Measurements from ENCODE around the gene PODNL1. TPM values are rescaled to one million over a fixed set of nuclear protein-coding genes. Genes with fewer than 3 reads are reported as not detected.

Gene PODNL1
- total and polyA plus RNA-seq, 2 of the 8 experiments (the other 6 are each of a cell fraction or from before 2014, with no cell fraction given) = 1.0 to 1.5 TPM

DNA sequence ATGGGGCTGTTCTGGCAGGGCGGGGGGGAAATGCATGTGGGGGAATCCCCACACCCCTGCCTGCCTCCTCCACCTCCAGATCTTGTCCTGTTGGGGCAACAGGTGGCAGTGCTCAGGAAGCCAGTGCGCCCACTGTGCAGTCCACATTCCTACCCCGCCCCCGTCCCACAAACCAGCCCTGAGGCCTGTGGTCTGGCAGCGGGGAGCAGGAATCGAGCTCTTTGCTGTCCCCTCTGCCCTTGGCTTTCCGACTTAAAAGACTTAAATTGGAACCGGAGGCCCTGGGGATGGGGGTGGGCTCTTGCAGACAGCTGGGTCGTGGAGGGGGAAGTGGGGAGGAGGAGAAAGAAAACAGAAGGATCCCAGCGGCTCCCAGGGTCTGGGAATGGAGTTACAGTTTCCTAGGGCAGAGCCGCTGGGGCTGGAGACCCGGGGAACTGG is 56.9 kb downstream of the PODNL1 start:
- peak in 1 of 2 experiments; percentile 38 for DNase-seq (ENCODE audit: low read depth in 1 of 2, low spot score in 2 of 2)
- Histone ChIP-seq H2AFZ (ENCODE audit: low read length) (no peak overlapping the region), H3K4me1 (replicated peaks in 1 of 4; ENCODE audit: control insufficient read depth in 3 of 4, insufficient read depth in 4 of 4, low read length in 3 of 4) (peaks cover 6 to 23% (median 16%) of the 10 kb centered on the region in 4 experiments), H3K4me2 (ENCODE audit: insufficient read depth in 1 of 2, low read depth in 2 of 2, low read length in 2 of 2) (peak overlapping the region; percentile 1 to 32; a peak in 1 of 4 replicates), H3K79me1 (ENCODE audit: low read depth, low read length) (no peaks in the 10 kb centered on the region), H2BK15ac (ENCODE audit: low read length) (peak overlapping the region; percentile 72; the same call in 1 of the 2 replicates), H2AK5ac (ENCODE audit: low read depth, low read length) (no peak overlapping the region), H2BK5ac (ENCODE audit: low read depth, low read length) (peak overlapping the region; percentile 71; the same call in 1 of the 2 replicates), H3K27ac (ENCODE audit: low read depth, low read length) (peak overlapping the region; percentile 42; the same call in 1 of the 2 replicates), H3K23ac (ENCODE audit: insufficient read length) (no peak overlapping the region), H2BK12ac (ENCODE audit: low read depth, low read length) (peak overlapping the region; percentile 97), H4K91ac (replicated peaks; ENCODE audit: insufficient read length, low read length) (peak overlapping the region; percentile 97), H4K5ac (ENCODE audit: insufficient read length, low read depth, low read length) (peak overlapping the region; percentile 62), H2BK20ac (ENCODE audit: low read length) (peak overlapping the region; percentile 95; the same call in 1 of the 2 replicates), H3K56ac (replicated peaks; ENCODE audit: insufficient read length, low read depth, low read length) (no peak overlapping the region), H3K23me2 (ENCODE audit: low read depth, low read length) (no peaks in the 10 kb centered on the region), H3K27me3 (replicated peaks in 1 of 4; ENCODE audit: control insufficient read depth in 3 of 4, extremely low read depth in 1 of 4, insufficient read depth in 3 of 4, low read length in 3 of 4) (peaks cover 0 to 14% (median 6%) of the 10 kb centered on the region in 4 experiments; a peak in 4 of 7 replicates), H3K14ac (ENCODE audit: insufficient read length) (no peak overlapping the region), H3K9ac (replicated peaks in 1 of 4; ENCODE audit: extremely low read depth in 1 of 4, low read depth in 3 of 4, low read length in 3 of 4) (peak overlapping the region in 1 of 4 experiments; percentile 20; a peak in 1 of 7 replicates), H2BK120ac (replicated peaks; ENCODE audit: low read depth, low read length) (peak overlapping the region; percentile 98), H3K4ac (replicated peaks; ENCODE audit: insufficient read length, low read depth, low read length) (no peak overlapping the region), H3K18ac (ENCODE audit: extremely low read depth, low read length) (peak overlapping the region; percentile 93; the same call in 1 of the 2 replicates), H4K8ac (ENCODE audit: extremely low read depth, insufficient read depth, low read length) (peak overlapping the region; percentile 82), H4K20me1 (replicated peaks in 1 of 2; ENCODE audit: control insufficient read depth in 1 of 2, insufficient read depth in 2 of 2, low read length in 2 of 2) (no peaks in the 10 kb centered on the region), H3K79me2 (ENCODE audit: control insufficient read depth in 1 of 2, insufficient read depth in 2 of 2, low read length in 2 of 2) (no peaks in the 10 kb centered on the region), H3K9me3 (ENCODE audit: insufficient read depth in 2 of 2, low read depth in 1 of 2, low read length in 1 of 2) (no peaks in the 10 kb centered on the region), H3K4me3 (ENCODE audit: extremely low read depth in 1 of 4, insufficient read depth in 2 of 4, low read depth in 3 of 4, low read length in 4 of 4) (peak overlapping the region in 1 of 4 experiments; percentile 48; a peak in 1 of 8 replicates), H3K36me3 (ENCODE audit: control insufficient read depth in 2 of 4, insufficient read depth in 4 of 4, low read length in 3 of 4) (no peaks in the 10 kb centered on the region)
- 26% methylated on average over 11 of the region's 12 CpGs; no CpG with 5 or more reads in 1 of the 2 experiments for WGBS, 2 experiments (ENCODE audit: extremely low coverage in 1 of 2, insufficient coverage in 1 of 2, insufficient read length in 1 of 2, insufficient replicate concordance in 2 of 2, low coverage in 1 of 2, low lambda C conversion rate in 2 of 2, missing lambda C conversion rate in 1 of 2)
- CTCF ChIA-PET (ENCODE audit: partially characterized antibody) = interaction anchor here (0.7 to 8.7 kb wide), 44 partner anchors 10 to 255 kb away, joined by 3 to 76 read pairs (median 4); partner anchors contain the start of genes ASF1B, BRME1, CC2D1A and DCAF15
- POLR2A ChIA-PET (ENCODE audit: partially characterized antibody) = interaction anchor here (0.9 to 3.3 kb wide), 17 partner anchors 12 to 192 kb away, joined by 3 to 13 read pairs (median 4); partner anchors contain the start of genes BRME1, C19orf53, CC2D1A and DCAF15
- peak; percentile 42 for FAIRE-seq
- TF ChIP-seq RAD21 (IDR thresholded peaks at IDR 0.05 in 1 of 2, conservative IDR thresholded peaks at IDR 0.05 in 1 of 2; ENCODE audit: low read depth in 2 of 2, low read length in 2 of 2) = peak in 1 of 2 experiments; percentile 18; a peak in 1 of 4 replicates
- no peak for TF ChIP-seq SRF (IDR thresholded peaks at IDR 0.05; ENCODE audit: low read depth, low read length)
- no peak for TF ChIP-seq EZH2 (IDR thresholded peaks at IDR 0.05; ENCODE audit: low read depth, low read length, severe bottlenecking)
- TF ChIP-seq YY1 (IDR thresholded peaks at IDR 0.05; ENCODE audit: low read depth, low read length) = 0 out of 2 replicates have a peak, but pooled peaks have one; percentile 6
- TF ChIP-seq CBX8 (IDR thresholded peaks at IDR 0.05; ENCODE audit: borderline replicate concordance, low read depth, low read length) = no peak
- TF ChIP-seq, protein P1, sequence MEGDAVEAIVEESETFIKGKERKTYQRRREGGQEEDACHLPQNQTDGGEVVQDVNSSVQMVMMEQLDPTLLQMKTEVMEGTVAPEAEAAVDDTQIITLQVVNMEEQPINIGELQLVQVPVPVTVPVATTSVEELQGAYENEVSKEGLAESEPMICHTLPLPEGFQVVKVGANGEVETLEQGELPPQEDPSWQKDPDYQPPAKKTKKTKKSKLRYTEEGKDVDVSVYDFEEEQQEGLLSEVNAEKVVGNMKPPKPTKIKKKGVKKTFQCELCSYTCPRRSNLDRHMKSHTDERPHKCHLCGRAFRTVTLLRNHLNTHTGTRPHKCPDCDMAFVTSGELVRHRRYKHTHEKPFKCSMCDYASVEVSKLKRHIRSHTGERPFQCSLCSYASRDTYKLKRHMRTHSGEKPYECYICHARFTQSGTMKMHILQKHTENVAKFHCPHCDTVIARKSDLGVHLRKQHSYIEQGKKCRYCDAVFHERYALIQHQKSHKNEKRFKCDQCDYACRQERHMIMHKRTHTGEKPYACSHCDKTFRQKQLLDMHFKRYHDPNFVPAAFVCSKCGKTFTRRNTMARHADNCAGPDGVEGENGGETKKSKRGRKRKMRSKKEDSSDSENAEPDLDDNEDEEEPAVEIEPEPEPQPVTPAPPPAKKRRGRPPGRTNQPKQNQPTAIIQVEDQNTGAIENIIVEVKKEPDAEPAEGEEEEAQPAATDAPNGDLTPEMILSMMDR (IDR thresholded peaks at IDR 0.05; ENCODE audit: control extremely low read depth in 1 of 3, insufficient read depth in 1 of 3, low read depth in 1 of 3, low read length in 3 of 3) = peak in 2 of 3 experiments; percentile 32 to 33; a peak in 2 of 4 replicates
- TF ChIP-seq TCF12 (IDR thresholded peaks at IDR 0.05; ENCODE audit: low read depth, low read length) = peak; percentile 87; the same call in 1 of the 2 replicates
- TF ChIP-seq RXRA (IDR thresholded peaks at IDR 0.05; ENCODE audit: insufficient read depth, low read depth, low read length) = no peak
- peak; percentile 67; the same call in 1 of the 2 replicates for TF ChIP-seq EGR1 (IDR thresholded peaks at IDR 0.05; ENCODE audit: borderline replicate concordance, low read depth, low read length)

Measured in H1 (cell line).